Measurements from ENCODE around the gene GTPBP3. TPM values are rescaled to one million over a fixed set of nuclear protein-coding genes. Genes with fewer than 3 reads are reported as not detected.

The GTPBP3 gene
- total and polyA plus RNA-seq, 9 of the 15 experiments (the other 6 are each of a cell fraction or from before 2014, with no cell fraction given), result 4.9 to 124 (median 22.6) TPM

- TF ChIP-seq, protein P1, sequence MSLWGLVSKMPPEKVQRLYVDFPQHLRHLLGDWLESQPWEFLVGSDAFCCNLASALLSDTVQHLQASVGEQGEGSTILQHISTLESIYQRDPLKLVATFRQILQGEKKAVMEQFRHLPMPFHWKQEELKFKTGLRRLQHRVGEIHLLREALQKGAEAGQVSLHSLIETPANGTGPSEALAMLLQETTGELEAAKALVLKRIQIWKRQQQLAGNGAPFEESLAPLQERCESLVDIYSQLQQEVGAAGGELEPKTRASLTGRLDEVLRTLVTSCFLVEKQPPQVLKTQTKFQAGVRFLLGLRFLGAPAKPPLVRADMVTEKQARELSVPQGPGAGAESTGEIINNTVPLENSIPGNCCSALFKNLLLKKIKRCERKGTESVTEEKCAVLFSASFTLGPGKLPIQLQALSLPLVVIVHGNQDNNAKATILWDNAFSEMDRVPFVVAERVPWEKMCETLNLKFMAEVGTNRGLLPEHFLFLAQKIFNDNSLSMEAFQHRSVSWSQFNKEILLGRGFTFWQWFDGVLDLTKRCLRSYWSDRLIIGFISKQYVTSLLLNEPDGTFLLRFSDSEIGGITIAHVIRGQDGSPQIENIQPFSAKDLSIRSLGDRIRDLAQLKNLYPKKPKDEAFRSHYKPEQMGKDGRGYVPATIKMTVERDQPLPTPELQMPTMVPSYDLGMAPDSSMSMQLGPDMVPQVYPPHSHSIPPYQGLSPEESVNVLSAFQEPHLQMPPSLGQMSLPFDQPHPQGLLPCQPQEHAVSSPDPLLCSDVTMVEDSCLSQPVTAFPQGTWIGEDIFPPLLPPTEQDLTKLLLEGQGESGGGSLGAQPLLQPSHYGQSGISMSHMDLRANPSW (CRISPR knock-in tag; IDR thresholded peaks at IDR 0.05), result 0 out of 2 replicates have a peak, but pooled peaks have one; percentile 35
- TF ChIP-seq MTA3 (IDR thresholded peaks at IDR 0.05; ENCODE audit: borderline replicate concordance), result peak; percentile 86
- TF ChIP-seq, protein P2, sequence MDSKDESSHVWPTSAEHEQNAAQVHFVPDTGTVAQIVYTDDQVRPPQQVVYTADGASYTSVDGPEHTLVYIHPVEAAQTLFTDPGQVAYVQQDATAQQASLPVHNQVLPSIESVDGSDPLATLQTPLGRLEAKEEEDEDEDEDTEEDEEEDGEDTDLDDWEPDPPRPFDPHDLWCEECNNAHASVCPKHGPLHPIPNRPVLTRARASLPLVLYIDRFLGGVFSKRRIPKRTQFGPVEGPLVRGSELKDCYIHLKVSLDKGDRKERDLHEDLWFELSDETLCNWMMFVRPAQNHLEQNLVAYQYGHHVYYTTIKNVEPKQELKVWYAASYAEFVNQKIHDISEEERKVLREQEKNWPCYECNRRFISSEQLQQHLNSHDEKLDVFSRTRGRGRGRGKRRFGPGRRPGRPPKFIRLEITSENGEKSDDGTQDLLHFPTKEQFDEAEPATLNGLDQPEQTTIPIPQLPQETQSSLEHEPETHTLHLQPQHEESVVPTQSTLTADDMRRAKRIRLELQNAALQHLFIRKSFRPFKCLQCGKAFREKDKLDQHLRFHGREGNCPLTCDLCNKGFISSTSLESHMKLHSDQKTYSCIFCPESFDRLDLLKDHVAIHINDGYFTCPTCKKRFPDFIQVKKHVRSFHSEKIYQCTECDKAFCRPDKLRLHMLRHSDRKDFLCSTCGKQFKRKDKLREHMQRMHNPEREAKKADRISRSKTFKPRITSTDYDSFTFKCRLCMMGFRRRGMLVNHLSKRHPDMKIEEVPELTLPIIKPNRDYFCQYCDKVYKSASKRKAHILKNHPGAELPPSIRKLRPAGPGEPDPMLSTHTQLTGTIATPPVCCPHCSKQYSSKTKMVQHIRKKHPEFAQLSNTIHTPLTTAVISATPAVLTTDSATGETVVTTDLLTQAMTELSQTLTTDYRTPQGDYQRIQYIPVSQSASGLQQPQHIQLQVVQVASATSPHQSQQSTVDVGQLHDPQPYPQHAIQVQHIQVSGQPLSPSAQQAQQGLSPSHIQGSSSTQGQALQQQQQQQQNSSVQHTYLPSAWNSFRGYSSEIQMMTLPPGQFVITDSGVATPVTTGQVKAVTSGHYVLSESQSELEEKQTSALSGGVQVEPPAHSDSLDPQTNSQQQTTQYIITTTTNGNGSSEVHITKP (IDR thresholded peaks at IDR 0.05; ENCODE audit: partially characterized antibody), result peak; percentile 82
- TF ChIP-seq, protein P3, sequence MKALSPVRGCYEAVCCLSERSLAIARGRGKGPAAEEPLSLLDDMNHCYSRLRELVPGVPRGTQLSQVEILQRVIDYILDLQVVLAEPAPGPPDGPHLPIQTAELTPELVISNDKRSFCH (CRISPR knock-in tag; IDR thresholded peaks at IDR 0.05), result no peak
- TF ChIP-seq, protein P3 (tag; IDR thresholded peaks at IDR 0.05), result no peak
- no peak for TF ChIP-seq ZNF121 (CRISPR knock-in tag; conservative IDR thresholded peaks at IDR 0.05)
- no peak for TF ChIP-seq ELF1 (tag; IDR thresholded peaks at IDR 0.05)
- TF ChIP-seq, protein P4, sequence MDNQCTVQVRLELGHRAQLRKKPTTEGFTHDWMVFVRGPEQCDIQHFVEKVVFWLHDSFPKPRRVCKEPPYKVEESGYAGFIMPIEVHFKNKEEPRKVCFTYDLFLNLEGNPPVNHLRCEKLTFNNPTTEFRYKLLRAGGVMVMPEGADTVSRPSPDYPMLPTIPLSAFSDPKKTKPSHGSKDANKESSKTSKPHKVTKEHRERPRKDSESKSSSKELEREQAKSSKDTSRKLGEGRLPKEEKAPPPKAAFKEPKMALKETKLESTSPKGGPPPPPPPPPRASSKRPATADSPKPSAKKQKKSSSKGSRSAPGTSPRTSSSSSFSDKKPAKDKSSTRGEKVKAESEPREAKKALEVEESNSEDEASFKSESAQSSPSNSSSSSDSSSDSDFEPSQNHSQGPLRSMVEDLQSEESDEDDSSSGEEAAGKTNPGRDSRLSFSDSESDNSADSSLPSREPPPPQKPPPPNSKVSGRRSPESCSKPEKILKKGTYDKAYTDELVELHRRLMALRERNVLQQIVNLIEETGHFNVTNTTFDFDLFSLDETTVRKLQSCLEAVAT (IDR thresholded peaks at IDR 0.05), result 0 out of 4 replicates have a peak, but pooled peaks of 1 of the 2 experiments have one; percentile 36
- no peak for TF ChIP-seq SMARCA4 (IDR thresholded peaks at IDR 0.05)
- TF ChIP-seq, protein P5, sequence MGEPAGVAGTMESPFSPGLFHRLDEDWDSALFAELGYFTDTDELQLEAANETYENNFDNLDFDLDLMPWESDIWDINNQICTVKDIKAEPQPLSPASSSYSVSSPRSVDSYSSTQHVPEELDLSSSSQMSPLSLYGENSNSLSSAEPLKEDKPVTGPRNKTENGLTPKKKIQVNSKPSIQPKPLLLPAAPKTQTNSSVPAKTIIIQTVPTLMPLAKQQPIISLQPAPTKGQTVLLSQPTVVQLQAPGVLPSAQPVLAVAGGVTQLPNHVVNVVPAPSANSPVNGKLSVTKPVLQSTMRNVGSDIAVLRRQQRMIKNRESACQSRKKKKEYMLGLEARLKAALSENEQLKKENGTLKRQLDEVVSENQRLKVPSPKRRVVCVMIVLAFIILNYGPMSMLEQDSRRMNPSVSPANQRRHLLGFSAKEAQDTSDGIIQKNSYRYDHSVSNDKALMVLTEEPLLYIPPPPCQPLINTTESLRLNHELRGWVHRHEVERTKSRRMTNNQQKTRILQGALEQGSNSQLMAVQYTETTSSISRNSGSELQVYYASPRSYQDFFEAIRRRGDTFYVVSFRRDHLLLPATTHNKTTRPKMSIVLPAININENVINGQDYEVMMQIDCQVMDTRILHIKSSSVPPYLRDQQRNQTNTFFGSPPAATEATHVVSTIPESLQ (CRISPR knock-in tag; IDR thresholded peaks at IDR 0.05), result no peak
- TF ChIP-seq SIN3A (IDR thresholded peaks at IDR 0.05; ENCODE audit: borderline replicate concordance in 2 of 2, control insufficient read depth in 1 of 2, low read depth in 2 of 2, low read length in 2 of 2), result 0 out of 4 replicates have a peak, but pooled peaks of 1 of the 2 experiments have one; percentile 21
- TF ChIP-seq ZNF79 (CRISPR knock-in tag; IDR thresholded peaks at IDR 0.05; ENCODE audit: low read depth), result no peak
- no peak for TF ChIP-seq KLF16 (IDR thresholded peaks at IDR 0.05)
- TF ChIP-seq CBX1 (IDR thresholded peaks at IDR 0.05; ENCODE audit: low read depth), result no peak
- TF ChIP-seq ZNF707 (CRISPR knock-in tag; conservative IDR thresholded peaks at IDR 0.05), result no peak
These were observed 34.0 kb upstream of the GTPBP3 start, which contains the start of gene ABHD8 (continued) for GRCh38 chr19:17303167-17303939.
